H1 (cell line): Measurements from ENCODE around the gene CCS. TPM values are rescaled to one million over a fixed set of nuclear protein-coding genes. Genes with fewer than 3 reads are reported as not detected.

Experiments
- CEBPB ChIP-seq: IDR thresholded peaks from 2 replicates; pipeline ENCODE4 v1.6.1; 2012; ENCODE audit warnings: low read depth, low read length
- FOSL1 ChIP-seq: IDR thresholded peaks from 2 replicates; pipeline ENCODE4 v1.6.1; 2011; ENCODE audit warnings: mild to moderate bottlenecking, low read depth, low read length, moderate library complexity; ENCODE audit not compliant: insufficient read depth
- GABPA ChIP-seq: IDR thresholded peaks from 2 replicates; pipeline ENCODE4 v1.6.1; 2011; ENCODE audit warnings: mild to moderate bottlenecking, low read length, moderate library complexity, borderline replicate concordance; ENCODE audit not compliant: insufficient read depth
- RBBP5 ChIP-seq: IDR thresholded peaks from 2 replicates; pipeline ENCODE4 v1.7.1; 2012; ENCODE audit warnings: low read depth, mild to moderate bottlenecking, inconsistent platforms, low read length, moderate library complexity, borderline replicate concordance
- polyA plus RNA-seq, 7 experiments: library from polyadenylated mRNA; depleted of rRNA in 3 of 7; stranded (reverse) in 5 of 7; unstranded in 2 of 7; fragments of >200 nt in 5 of 7; fragments of 200-250 nt in 2 of 7; gene quantifications; 1 replicate in 5 of 7; 2 replicates in 1 of 7; 4 replicates in 1 of 7; pipeline versions ENCODE4 v1.2.1 to v1.2.3, GENCODE V29; 2011 to 2013; ENCODE audit warnings: missing spikeins in 2 of 7, mixed read lengths in 2 of 7
- total RNA-seq: library from RNA; stranded (reverse); fragmentation: NEBNext Ultra II Directional; extraction: Animal tissue kit (Norgen Biotek cat#: 25700); gene quantifications from 2 replicates; pipeline ENCODE4 v1.2.1, GENCODE V29; 2021

Gene CCS
- total and polyA plus RNA-seq, 2 of the 8 experiments (the other 6 are each of a cell fraction or from before 2014, with no cell fraction given) = 37.1 to 37.7 TPM

DNA sequence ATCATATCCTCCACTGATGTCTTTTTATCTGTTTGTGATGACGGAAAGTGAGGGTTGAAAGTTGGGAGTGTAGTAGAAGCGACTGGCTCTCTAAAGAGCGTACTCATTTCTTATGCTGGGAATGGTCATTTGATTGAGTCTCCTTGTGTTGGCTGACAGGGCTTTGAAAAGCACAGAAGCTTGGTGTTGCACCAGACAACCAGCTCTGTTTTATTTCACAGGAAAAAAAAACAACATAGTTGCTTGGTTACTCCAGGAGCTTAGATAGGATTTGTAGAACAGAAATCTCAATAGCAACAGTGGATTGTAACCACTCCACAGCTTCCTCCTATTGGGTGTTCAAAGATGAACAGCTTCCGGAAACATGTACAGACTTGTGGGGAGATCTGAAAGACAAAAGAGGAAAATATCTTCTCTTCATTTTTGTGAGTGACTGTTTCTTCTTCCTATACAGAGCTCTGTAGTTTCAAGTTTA is 26.1 kb downstream of the CCS start (continued):
- TF ChIP-seq RBBP5 (no peak), GABPA (no peak), FOSL1 (no peak), CEBPB (no peak)
